Nephron (organoid): ENCODE results near the gene TSPAN14.

ENCODE experiments used
- H3K27ac Mint-ChIP-seq, 3 experiments: 2 replicates each; pipeline ENCODE4 v1.8.0; 2020; ENCODE audit warnings: mixed read lengths in 3 of 3, mild to moderate bottlenecking in 2 of 3, moderate library complexity in 1 of 3
- H3K27me3 Mint-ChIP-seq: 2 replicates; pipeline ENCODE4 v1.8.0; 2021; ENCODE audit warnings: low read depth, mild to moderate bottlenecking, moderate library complexity, mixed read lengths
- H3K36me3 Mint-ChIP-seq: 2 replicates; pipeline ENCODE4 v1.8.0; 2020; ENCODE audit warnings: low read depth, mixed read lengths
- H3K4me1 Mint-ChIP-seq: 2 replicates; pipeline ENCODE4 v1.8.0; 2020; ENCODE audit warnings: mixed read lengths
- H3K4me3 Mint-ChIP-seq, 3 experiments: 2 replicates each; pipeline ENCODE4 v1.8.0; 2020; ENCODE audit warnings: mild to moderate bottlenecking in 3 of 3, mixed read lengths in 3 of 3, moderate library complexity in 2 of 3
- H3K9me3 Mint-ChIP-seq: 2 replicates; pipeline ENCODE4 v1.8.0; 2020; ENCODE audit warnings: mixed read lengths
- CTCF ChIP-seq, 3 experiments: fragments of 200-600 bp; sonication (generic); IDR thresholded peaks; one replicate each; pipeline ENCODE4 v1.5.0; 2021; ENCODE audit warnings: antibody characterized with exemption in 3 of 3; ENCODE audit not compliant: unreplicated experiment in 3 of 3

TSPAN14 gene

GRCh38 chr10:80500572-80501380 lies 46.7 kb downstream of the TSPAN14 start:
- Mint-ChIP-seq H3K9me3 (peaks cover 9% of the 10 kb centered on the region), H3K27ac (peak overlapping the region; percentile 54 to 94 (median 73)), H3K4me3 (peak overlapping the region in 1 of 3 experiments; percentile 2), H3K4me1 (peaks cover 87% of the 10 kb centered on the region), H3K36me3 (peaks cover 35% of the 10 kb centered on the region), H3K27me3 (peaks cover 3% of the 10 kb centered on the region)
- no peak for TF ChIP-seq CTCF (IDR thresholded peaks at IDR 0.05; ENCODE audit: unreplicated experiment in 3 of 3)

- peaks cover 28% of the 10 kb centered on the region for H3K36me3 Mint-ChIP-seq
- H3K27me3 Mint-ChIP-seq, result peaks cover 3% of the 10 kb centered on the region
- TF ChIP-seq CTCF (IDR thresholded peaks at IDR 0.05; ENCODE audit: unreplicated experiment in 3 of 3), result no peak
- H3K4me3 Mint-ChIP-seq, result no peak overlapping the region
- H3K27ac Mint-ChIP-seq, result peak overlapping the region in 2 of 3 experiments; percentile 41 to 93
- H3K4me1 Mint-ChIP-seq, result peaks cover 93% of the 10 kb centered on the region
- H3K9me3 Mint-ChIP-seq, result peaks cover 8% of the 10 kb centered on the region
Measured at GRCh38 chr10:80501381-80501912, 47.3 kb downstream of the TSPAN14 start.

GRCh38 chr10:80501913-80502521 lies 47.9 kb downstream of the TSPAN14 start:
- Mint-ChIP-seq H3K27ac (peak overlapping the region in 2 of 3 experiments; percentile 41 to 93), H3K4me1 (peaks cover 88% of the 10 kb centered on the region), H3K9me3 (peaks cover 2% of the 10 kb centered on the region), H3K27me3 (peaks cover 3% of the 10 kb centered on the region), H3K36me3 (peaks cover 22% of the 10 kb centered on the region), H3K4me3 (no peak overlapping the region)
- TF ChIP-seq CTCF (IDR thresholded peaks at IDR 0.05; ENCODE audit: unreplicated experiment in 3 of 3), result no peak

- H3K27ac Mint-ChIP-seq, result peak overlapping the region; percentile 17 to 93 (median 92)
- peaks cover 87% of the 10 kb centered on the region for H3K4me1 Mint-ChIP-seq
- peaks cover 3% of the 10 kb centered on the region for H3K27me3 Mint-ChIP-seq
- no peak overlapping the region for H3K4me3 Mint-ChIP-seq
- TF ChIP-seq CTCF (IDR thresholded peaks at IDR 0.05; ENCODE audit: unreplicated experiment in 3 of 3), result no peak
- peaks cover 20% of the 10 kb centered on the region for H3K36me3 Mint-ChIP-seq
- no peaks in the 10 kb centered on the region for H3K9me3 Mint-ChIP-seq
Measured at GRCh38 chr10:80502621-80503583, 48.8 kb downstream of the TSPAN14 start.

- peaks cover 17% of the 10 kb centered on the region for H3K36me3 Mint-ChIP-seq
Measured at GRCh38 chr10:80503584-80504157, 49.6 kb downstream of the TSPAN14 start.

More at GRCh38 chr10:80503584-80504157, 49.6 kb downstream of the TSPAN14 start:
- Mint-ChIP-seq H3K4me3 (no peak overlapping the region), H3K9me3 (no peaks in the 10 kb centered on the region), H3K27ac (peak overlapping the region; percentile 62 to 93 (median 92)), H3K4me1 (peaks cover 80% of the 10 kb centered on the region), H3K27me3 (peaks cover 3% of the 10 kb centered on the region)
- TF ChIP-seq CTCF (IDR thresholded peaks at IDR 0.05; ENCODE audit: unreplicated experiment in 3 of 3), result no peak
